ENCODE measurements around the gene CD79A.

DNA sequence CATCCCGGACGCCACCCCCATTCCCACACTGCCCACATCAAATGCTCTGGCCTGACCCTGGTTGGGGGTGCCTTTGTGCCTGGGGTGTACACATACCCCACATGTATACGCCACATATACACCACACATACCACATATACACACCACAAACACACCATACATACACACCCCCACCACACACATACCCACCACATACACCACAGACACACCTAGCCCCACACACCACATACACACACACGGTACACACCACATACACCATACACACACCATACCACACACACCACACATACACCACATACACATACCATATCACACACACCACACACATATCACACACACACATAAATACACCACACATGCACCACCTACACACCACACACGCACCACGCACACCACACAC, 41.0 kb downstream of the CD79A start:
- TF ChIP-seq, protein P1, sequence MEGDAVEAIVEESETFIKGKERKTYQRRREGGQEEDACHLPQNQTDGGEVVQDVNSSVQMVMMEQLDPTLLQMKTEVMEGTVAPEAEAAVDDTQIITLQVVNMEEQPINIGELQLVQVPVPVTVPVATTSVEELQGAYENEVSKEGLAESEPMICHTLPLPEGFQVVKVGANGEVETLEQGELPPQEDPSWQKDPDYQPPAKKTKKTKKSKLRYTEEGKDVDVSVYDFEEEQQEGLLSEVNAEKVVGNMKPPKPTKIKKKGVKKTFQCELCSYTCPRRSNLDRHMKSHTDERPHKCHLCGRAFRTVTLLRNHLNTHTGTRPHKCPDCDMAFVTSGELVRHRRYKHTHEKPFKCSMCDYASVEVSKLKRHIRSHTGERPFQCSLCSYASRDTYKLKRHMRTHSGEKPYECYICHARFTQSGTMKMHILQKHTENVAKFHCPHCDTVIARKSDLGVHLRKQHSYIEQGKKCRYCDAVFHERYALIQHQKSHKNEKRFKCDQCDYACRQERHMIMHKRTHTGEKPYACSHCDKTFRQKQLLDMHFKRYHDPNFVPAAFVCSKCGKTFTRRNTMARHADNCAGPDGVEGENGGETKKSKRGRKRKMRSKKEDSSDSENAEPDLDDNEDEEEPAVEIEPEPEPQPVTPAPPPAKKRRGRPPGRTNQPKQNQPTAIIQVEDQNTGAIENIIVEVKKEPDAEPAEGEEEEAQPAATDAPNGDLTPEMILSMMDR (IDR thresholded peaks at IDR 0.05): no peak
- no peak for TF ChIP-seq POLR2AphosphoS5 (IDR thresholded peaks at IDR 0.05)

All from breast epithelium (tissue), 3 donors.